Upper lobe of right lung (tissue), 1 donor: ENCODE data around the gene GHRHR. TPM values are rescaled to one million over a fixed set of nuclear protein-coding genes. Genes with fewer than 3 reads are reported as not detected.

Source experiments
- ATAC-seq: fragments of 200-7000 bp; cut with Tn5 transposase; one replicate; pipeline ENCODE4 v1.9.1; 2020; ENCODE audit warnings: mild to moderate bottlenecking, moderate library complexity
- DNase-seq: peaks from one replicate; pipeline ENCODE4 v3.0.0-alpha.2; 2020
- H3K27ac ChIP-seq: fragments of 200-600 bp; one replicate; pipeline ENCODE4 v1.8.0; 2022
- H3K27me3 ChIP-seq: fragments of 200-600 bp; one replicate; pipeline ENCODE4 v1.8.0; 2022; ENCODE audit warnings: mild to moderate bottlenecking
- H3K36me3 ChIP-seq: fragments of 200-600 bp; one replicate; pipeline ENCODE4 v1.8.0; 2022
- H3K4me1 ChIP-seq: fragments of 200-600 bp; one replicate; pipeline ENCODE4 v1.8.0; 2022
- H3K4me3 ChIP-seq: fragments of 200-600 bp; one replicate; pipeline ENCODE4 v1.8.0; 2022; ENCODE audit warnings: mild to moderate bottlenecking
- H3K9me3 ChIP-seq: fragments of 200-600 bp; one replicate; pipeline ENCODE4 v1.8.0; 2022
- intact Hi-C: fragments of 100-400 bp; cut with DNase I; formaldehyde crosslinking; loops from one replicate; pipeline ENCODE4 v1.11.0; 2022
- total RNA-seq: library from RNA; stranded (reverse); fragmentation: NEBNext Ultra II Directional; extraction: Animal tissue kit (Norgen Biotek cat#: 25700); gene quantifications from one replicate; pipeline ENCODE4 v1.2.1, GENCODE V29; 2021
- TF ChIP-seq, protein P1 (sequence below): fragments of 200-600 bp; IDR thresholded peaks from one replicate; pipeline ENCODE4 v1.8.0; 2022; ENCODE audit warnings: antibody characterized with exemption
- donor health status: DM: no; HTN: yes; CAD: no; lungs with severe emphysema.

Gene GHRHR
- total RNA-seq, 1 donor from 2014 or later: not detected

DNA sequence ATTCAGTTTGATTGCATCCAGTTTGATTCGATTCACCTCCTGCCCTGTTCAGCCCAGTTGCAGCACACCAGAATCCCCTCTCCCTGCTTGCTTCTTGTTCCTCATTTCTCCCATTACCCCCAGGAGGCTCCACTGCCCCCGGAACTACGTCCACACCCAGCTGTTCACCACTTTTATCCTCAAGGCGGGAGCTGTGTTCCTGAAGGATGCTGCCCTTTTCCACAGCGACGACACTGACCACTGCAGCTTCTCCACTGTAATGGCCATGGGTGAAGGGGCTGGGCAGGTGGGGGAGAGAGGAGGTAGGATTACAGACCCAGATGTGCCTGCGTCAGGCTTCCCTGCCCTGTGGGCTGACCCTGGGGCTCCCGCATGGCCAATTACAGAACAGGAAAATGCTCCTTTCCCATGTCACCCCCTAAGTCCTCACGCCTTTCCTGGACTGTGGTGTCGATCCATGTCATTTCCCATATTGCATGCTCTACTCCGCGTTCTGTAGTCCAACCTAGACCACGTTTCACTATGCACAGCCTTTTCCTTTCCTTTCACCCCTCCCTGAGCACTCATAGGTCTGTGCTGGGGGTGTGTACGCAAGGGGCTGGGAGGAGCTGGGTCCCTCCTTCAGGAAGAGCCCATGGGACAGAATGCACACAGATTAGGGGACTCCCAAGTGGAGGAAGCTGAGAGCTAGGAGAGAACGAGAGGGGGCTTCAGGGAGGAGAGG is 8.2 kb downstream of the GHRHR start:
- intact Hi-C loops: loop anchor here (10.0 kb wide), 1 partner anchor 167 kb away; no protein-coding TSS in a partner anchor

DNA sequence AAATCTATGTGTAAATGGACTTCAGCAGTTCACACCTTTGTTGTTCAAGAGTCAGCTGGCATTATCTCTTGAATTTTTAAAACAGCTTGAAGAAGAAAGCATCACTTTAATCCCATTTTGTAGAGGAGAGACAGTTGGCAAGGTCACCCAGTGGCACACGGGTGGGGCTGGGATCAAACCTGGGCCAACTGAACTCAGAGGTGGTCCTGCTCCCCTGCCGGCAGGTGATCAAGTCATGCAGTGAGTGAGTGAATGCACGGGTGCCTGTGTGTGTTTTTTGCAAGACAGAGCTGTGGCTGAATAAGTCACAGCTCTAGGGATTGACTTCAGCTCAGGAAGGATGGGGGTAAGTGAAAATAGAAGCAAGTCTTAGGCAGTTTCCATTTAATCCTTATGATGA is 9.5 kb downstream of the GHRHR start:
- H3K4me1 ChIP-seq: no peaks in the 10 kb centered on the region
- no peak for ATAC-seq
- no peak overlapping the region for H3K27ac ChIP-seq
- TF ChIP-seq, protein P1, sequence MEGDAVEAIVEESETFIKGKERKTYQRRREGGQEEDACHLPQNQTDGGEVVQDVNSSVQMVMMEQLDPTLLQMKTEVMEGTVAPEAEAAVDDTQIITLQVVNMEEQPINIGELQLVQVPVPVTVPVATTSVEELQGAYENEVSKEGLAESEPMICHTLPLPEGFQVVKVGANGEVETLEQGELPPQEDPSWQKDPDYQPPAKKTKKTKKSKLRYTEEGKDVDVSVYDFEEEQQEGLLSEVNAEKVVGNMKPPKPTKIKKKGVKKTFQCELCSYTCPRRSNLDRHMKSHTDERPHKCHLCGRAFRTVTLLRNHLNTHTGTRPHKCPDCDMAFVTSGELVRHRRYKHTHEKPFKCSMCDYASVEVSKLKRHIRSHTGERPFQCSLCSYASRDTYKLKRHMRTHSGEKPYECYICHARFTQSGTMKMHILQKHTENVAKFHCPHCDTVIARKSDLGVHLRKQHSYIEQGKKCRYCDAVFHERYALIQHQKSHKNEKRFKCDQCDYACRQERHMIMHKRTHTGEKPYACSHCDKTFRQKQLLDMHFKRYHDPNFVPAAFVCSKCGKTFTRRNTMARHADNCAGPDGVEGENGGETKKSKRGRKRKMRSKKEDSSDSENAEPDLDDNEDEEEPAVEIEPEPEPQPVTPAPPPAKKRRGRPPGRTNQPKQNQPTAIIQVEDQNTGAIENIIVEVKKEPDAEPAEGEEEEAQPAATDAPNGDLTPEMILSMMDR: no peak
- no peak for DNase-seq
- H3K9me3 ChIP-seq: no peaks in the 10 kb centered on the region
- H3K4me3 ChIP-seq: no peak overlapping the region
- intact Hi-C loops: loop anchor here (10.0 kb wide), 1 partner anchor 168 kb away; no protein-coding TSS in a partner anchor
- no peaks in the 10 kb centered on the region for H3K36me3 ChIP-seq
- H3K27me3 ChIP-seq: no peaks in the 10 kb centered on the region

More for the DNA sequence above, 8.2 kb downstream of the GHRHR start:
- TF ChIP-seq, protein P1: no peak
- Histone ChIP-seq H3K9me3 (no peaks in the 10 kb centered on the region), H3K4me1 (no peaks in the 10 kb centered on the region), H3K27me3 (no peaks in the 10 kb centered on the region), H3K27ac (no peak overlapping the region), H3K36me3 (no peaks in the 10 kb centered on the region), H3K4me3 (no peak overlapping the region)
- DNase-seq (no peak), ATAC-seq (no peak)

DNA sequence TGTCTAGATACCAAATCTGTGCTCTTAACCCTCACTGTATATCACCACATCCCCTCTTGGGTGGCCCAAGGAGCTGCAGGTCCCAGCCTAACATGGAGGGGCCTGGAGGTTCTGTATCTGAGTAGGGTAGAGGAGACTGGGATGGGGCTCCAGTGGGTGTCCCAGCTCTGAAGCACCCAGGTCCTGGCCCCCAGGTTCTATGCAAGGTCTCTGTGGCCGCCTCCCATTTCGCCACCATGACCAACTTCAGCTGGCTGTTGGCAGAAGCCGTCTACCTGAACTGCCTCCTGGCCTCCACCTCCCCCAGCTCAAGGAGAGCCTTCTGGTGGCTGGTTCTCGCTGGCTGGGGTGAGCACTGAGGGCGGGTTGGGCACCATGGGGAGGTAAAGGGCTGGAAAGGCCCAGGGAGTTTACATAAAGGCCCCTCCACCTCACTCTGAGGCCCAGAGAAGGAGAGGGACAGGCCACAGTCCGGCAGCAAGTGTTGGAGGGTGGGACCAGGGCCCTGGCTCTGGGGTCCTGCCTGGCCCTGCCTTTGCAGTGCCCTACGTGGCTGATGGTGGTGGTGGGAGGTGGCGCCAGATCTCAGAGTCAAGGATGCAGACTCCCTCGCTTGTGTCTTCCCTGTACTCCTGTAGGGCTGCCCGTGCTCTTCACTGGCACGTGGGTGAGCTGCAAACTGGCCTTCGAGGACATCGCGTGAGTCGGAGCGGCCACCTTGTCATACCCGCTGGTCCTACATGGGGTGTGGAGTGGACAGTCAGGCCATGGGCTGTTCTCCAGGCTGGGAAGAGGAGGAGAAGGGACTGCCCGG is 10.2 kb downstream of the GHRHR start:
- DNase-seq: peak; percentile 64
- Histone ChIP-seq H3K4me1 (no peaks in the 10 kb centered on the region), H3K27ac (no peak overlapping the region), H3K4me3 (no peak overlapping the region), H3K36me3 (no peaks in the 10 kb centered on the region), H3K27me3 (no peaks in the 10 kb centered on the region), H3K9me3 (no peaks in the 10 kb centered on the region)
- TF ChIP-seq, protein P1: no peak
- intact Hi-C loops: loop anchor here (10.0 kb wide), 1 partner anchor 169 kb away; no protein-coding TSS in a partner anchor
- ATAC-seq: no peak

DNA sequence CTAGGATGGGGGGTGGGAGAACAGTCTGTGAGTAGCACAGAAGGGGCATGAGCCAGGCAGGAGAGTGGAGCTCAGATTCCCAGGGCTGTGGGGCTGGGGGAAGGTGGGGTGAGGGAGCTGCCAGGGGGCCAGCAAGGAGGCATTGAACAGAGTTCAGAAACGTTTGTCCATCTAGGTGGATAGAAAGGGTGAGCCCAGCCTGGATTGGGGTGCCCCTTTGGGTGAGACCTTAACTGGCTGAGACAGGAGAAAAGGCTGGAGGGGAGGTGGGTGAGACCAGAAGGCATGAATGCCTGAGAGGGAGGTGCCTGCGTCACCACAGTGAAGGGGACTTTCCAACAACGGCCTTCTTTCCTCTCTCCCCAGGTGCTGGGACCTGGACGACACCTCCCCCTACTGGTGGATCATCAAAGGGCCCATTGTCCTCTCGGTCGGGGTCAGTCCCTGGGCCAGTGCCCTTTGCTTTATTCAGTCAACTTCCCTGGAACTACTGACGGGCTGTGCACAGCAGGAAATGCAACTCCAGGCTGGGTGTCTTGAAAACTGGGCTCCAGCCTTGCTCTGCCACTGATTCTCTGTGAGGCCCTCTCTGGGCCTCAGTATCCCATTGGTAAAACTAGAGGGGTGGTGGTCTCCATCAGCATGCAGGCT is 11.0 kb downstream of the GHRHR start:
- Histone ChIP-seq H3K4me3 (no peak overlapping the region), H3K27me3 (no peaks in the 10 kb centered on the region), H3K9me3 (no peaks in the 10 kb centered on the region), H3K27ac (no peak overlapping the region), H3K36me3 (no peaks in the 10 kb centered on the region), H3K4me1 (no peaks in the 10 kb centered on the region)
- DNase-seq (peak; percentile 81), ATAC-seq (peak; percentile 90)
- intact Hi-C loops: loop anchor here (10.0 kb wide), 1 partner anchor 170 kb away; no protein-coding TSS in a partner anchor
- TF ChIP-seq, protein P1: peak; percentile 76

DNA sequence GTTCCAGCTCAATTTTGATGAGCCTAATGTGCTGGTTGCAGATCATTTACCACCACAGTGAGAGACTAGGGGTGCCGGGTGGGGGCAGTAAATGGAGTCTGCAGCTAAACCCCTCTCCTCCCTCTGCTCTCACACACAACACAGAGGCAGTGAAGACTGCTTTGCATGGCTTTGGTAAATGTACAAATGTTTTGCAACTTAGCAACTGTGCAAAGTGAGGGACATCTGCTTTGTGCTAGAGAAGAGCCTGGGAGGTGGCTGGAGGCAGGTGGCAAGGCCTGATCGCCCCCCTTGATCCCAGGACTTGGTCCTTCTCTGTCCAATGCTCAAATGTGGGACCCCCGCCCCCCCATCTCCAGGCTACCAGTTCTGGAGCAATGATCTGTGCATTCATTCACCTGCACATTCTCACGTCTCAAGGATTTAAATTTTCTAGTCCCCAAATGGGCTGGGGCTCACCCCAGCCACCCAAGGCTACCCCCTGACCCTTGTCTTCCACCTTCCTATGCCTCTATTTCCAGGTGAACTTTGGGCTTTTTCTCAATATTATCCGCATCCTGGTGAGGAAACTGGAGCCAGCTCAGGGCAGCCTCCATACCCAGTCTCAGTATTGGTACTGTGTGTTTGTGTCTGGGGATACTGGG is 11.6 kb downstream of the GHRHR start:
- DNase-seq: no peak
- no peaks in the 10 kb centered on the region for H3K4me1 ChIP-seq
- TF ChIP-seq, protein P1: no peak
- no peaks in the 10 kb centered on the region for H3K36me3 ChIP-seq
- no peak overlapping the region for H3K27ac ChIP-seq
- ATAC-seq: no peak
- intact Hi-C loops: loop anchor here (10.0 kb wide), 1 partner anchor 171 kb away; no protein-coding TSS in a partner anchor
- no peaks in the 10 kb centered on the region for H3K9me3 ChIP-seq
- H3K27me3 ChIP-seq: no peaks in the 10 kb centered on the region
- H3K4me3 ChIP-seq: no peak overlapping the region
